Central memory CD8-positive, alpha-beta T cell (primary cell): ENCODE measurements around the gene FAM89B.

ENCODE experiments used
- ATAC-seq: fragments of 150-1000 bp; cut with Tn5 transposase; replicated peaks from 2 replicates; pipeline ENCODE4 v1.10.0; 2022; ENCODE audit warnings: mild to moderate bottlenecking, moderate FRiP score, moderate number of reproducible peaks; ENCODE audit not compliant: poor library complexity, severe bottlenecking; ENCODE audit errors: extremely low read depth
- DNase-seq, 2 donors: peaks; one replicate each; pipeline ENCODE4 v3.0.0; 2021; ENCODE audit warnings: low spot score in 2 of 2
- H3K27ac Mint-ChIP-seq: one replicate; pipeline ENCODE4 v1.8.0; 2022; ENCODE audit warnings: low read depth, mild to moderate bottlenecking, moderate library complexity, mixed read lengths
- H3K27me3 Mint-ChIP-seq: one replicate; pipeline ENCODE4 v1.8.0; 2022; ENCODE audit warnings: mixed read lengths
- H3K36me3 Mint-ChIP-seq: one replicate; pipeline ENCODE4 v1.8.0; 2022; ENCODE audit warnings: mild to moderate bottlenecking, moderate library complexity, mixed read lengths; ENCODE audit not compliant: insufficient read depth
- H3K4me1 Mint-ChIP-seq: one replicate; pipeline ENCODE4 v1.8.0; 2022; ENCODE audit warnings: mixed read lengths
- H3K4me3 Mint-ChIP-seq: one replicate; pipeline ENCODE4 v1.8.0; 2022; ENCODE audit warnings: mild to moderate bottlenecking, moderate library complexity, mixed read lengths
- H3K9me3 Mint-ChIP-seq: one replicate; pipeline ENCODE4 v1.8.0; 2022; ENCODE audit warnings: mixed read lengths

Gene FAM89B

GRCh38 chr11:65595543-65596281, 23.4 kb downstream of the FAM89B start, which contains the start of gene KCNK7:
KCNK7 (minus strand) TSS chr11:65595800; CDS start chr11:65595772, 28 bp downstream.
- peaks cover 12% of the 10 kb centered on the region for H3K4me1 Mint-ChIP-seq
- no peak for DNase-seq
- H3K27me3 Mint-ChIP-seq = no peaks in the 10 kb centered on the region
- ATAC-seq = peak; percentile 28
- peak within 1 kb of the TSS; percentile 56 for H3K27ac Mint-ChIP-seq
- no peak within 1 kb of the TSS for H3K4me3 Mint-ChIP-seq
- H3K36me3 Mint-ChIP-seq = peaks cover 17% of the 10 kb centered on the region
- no peaks in the 10 kb centered on the region for H3K9me3 Mint-ChIP-seq

DNA sequence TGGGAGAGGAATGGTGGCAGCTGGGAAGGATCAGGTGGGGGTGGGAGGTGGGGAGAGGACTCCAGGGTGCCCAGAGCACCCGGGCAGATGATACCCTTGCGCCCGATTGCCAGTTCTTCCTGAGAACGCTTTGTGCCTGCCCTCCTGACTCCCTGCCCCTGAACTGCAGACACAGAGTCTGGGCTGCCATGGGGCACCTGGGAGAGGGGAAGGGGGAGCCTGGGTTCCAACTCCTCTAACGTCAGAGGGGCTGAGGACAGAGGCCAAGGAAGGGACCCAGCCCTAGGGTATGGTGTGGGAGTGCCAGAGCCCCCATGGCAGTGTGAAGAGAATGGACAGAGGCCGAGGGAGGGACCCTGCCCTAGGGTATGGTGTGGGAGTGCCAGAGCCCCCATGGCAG, 24.2 kb downstream of the FAM89B start:
- Mint-ChIP-seq H3K4me3 (no peak overlapping the region), H3K9me3 (no peaks in the 10 kb centered on the region), H3K4me1 (peaks cover 12% of the 10 kb centered on the region), H3K27ac (peak overlapping the region; percentile 56), H3K27me3 (no peaks in the 10 kb centered on the region), H3K36me3 (peaks cover 17% of the 10 kb centered on the region)
- no peak for ATAC-seq
- DNase-seq = no peak

DNA sequence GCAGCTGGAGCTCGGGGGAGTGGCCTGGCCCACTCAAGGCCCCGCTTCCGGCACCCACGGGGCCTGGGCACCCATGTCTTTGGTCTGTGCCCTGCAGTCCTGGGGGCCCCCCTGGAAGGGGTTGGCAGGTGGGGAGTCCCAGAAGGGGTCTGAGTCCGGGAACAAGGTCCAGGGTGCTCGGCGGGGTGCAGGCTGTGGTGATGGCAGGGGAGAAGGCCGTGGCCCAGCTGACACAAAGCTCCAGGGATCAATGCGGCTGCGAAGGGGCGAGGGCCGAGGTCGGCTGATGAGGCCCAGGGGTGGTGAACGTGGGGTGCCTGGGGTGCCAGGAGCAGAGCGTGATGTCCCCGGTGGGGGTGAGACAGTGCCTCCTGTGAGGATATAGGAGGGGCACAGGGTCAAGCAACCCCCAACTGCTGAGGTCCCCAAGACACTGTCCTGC, 25.9 kb downstream of the FAM89B start:
- Mint-ChIP-seq H3K9me3 (no peaks in the 10 kb centered on the region), H3K27ac (no peak overlapping the region), H3K4me1 (peaks cover 13% of the 10 kb centered on the region), H3K36me3 (peaks cover 14% of the 10 kb centered on the region), H3K27me3 (no peaks in the 10 kb centered on the region), H3K4me3 (no peak overlapping the region)
- DNase-seq (no peak), ATAC-seq (no peak)

DNA sequence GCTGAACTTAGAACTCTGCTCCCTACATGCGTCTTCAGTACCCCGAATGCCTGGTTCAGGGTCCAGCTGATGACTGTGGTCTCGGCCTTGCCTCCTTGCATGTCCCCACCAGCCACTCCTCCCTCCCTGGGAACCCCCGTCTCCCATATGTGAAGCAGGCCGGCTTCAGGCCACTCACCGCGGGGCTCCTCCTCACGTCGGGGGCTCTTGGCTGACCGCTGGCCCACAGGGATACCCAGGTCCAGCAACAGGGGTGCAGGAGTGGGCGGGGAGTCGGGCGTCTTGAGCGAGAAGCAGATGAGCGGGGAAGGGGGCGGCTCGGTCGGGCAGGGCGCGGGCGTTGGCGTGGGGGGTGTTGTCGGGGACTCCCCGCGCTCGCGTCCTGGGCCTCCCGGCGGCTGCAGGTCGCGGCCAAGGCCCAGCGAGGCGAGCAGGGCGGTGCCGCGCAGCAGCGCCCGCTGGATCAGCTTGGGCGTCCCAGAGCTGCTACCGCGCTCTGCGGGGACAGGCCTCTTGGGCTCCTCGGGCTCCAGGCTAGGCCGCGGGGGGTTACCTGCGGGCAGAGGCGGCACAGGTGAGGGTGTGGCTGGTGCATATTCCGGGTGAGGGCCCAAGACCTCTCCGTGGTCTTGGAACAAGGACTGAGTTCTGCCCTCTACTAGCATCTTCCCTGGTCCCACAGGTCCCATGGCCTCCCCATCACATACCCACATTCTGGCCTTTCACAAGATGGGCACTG, 27.0 kb downstream of the FAM89B start:
- peaks cover 15% of the 10 kb centered on the region for H3K36me3 Mint-ChIP-seq

GRCh38 chr11:65599955-65600246, 27.6 kb downstream of the FAM89B start:
- H3K9me3 Mint-ChIP-seq = no peaks in the 10 kb centered on the region
- H3K27ac Mint-ChIP-seq = no peak overlapping the region
- peaks cover 17% of the 10 kb centered on the region for H3K4me1 Mint-ChIP-seq
- no peak overlapping the region for H3K4me3 Mint-ChIP-seq
- DNase-seq (no peak), ATAC-seq (no peak)
- peaks cover 14% of the 10 kb centered on the region for H3K36me3 Mint-ChIP-seq
- no peaks in the 10 kb centered on the region for H3K27me3 Mint-ChIP-seq

More for the DNA sequence above, 27.0 kb downstream of the FAM89B start:
- Mint-ChIP-seq H3K27me3 (no peaks in the 10 kb centered on the region), H3K4me3 (no peak overlapping the region), H3K9me3 (no peaks in the 10 kb centered on the region), H3K4me1 (peaks cover 19% of the 10 kb centered on the region), H3K27ac (no peak overlapping the region)
- no peak for ATAC-seq
- DNase-seq = no peak

DNA sequence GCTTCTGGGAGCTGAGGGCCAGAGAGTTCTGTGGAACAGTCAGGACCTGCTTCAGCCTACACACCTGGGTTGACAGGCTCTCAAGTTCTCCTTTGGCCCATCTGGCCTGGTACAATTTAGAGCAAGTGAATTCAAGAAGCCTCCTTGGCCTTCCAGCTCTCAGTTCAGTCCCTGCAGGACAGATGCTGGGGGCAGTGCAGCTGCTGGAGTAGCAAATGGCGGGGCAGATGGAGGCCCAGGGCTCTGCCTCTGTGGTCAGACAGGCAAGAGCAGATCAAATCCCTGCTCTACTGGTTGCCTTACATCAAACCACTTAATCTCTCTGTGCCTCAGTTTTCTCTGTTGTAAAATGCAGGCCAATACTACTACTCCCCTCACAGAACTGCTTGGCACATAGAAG, 31.9 kb downstream of the FAM89B start:
- peaks cover 11% of the 10 kb centered on the region for H3K4me1 Mint-ChIP-seq
- H3K27ac Mint-ChIP-seq = no peak overlapping the region
- no peak for ATAC-seq
- no peak for DNase-seq
- H3K36me3 Mint-ChIP-seq = peaks cover 12% of the 10 kb centered on the region
- no peaks in the 10 kb centered on the region for H3K27me3 Mint-ChIP-seq
- no peak overlapping the region for H3K4me3 Mint-ChIP-seq
- H3K9me3 Mint-ChIP-seq = no peaks in the 10 kb centered on the region

DNA sequence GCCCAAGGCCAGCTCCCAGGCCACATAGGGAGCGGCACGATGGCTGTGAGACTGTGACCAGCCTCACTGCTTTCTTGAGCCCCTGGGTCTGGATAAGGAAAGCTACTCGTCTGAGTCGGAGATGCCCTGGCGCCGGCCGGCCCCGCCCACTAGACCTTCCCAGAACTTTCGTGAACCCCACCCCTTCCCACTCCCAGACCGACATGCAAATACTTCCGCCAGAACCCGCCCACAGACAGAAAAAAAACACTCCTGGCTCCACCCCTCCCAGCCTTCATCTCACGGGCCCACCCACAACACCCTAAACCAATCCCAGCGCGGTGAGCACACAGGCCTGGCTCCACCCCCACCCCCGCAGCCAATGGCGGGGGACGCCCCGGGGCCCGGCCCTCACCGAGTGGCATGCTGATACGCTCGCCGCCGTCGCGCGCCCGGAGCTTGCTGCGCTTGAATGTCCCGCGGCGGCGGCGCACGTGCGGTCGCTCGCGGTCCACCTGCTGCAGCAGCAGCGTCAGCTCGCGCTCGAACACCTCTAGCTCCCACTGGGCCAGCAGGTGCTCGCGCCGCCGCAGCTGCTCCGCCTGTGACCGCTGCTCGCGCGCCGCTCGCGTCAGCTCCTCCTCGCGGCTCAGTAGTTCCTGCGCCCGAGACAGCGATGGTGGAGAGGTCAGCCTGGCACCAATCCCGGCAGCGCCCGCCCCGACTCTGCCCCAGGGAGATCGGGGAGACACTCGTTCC, 34.7 kb downstream of the FAM89B start:
- Mint-ChIP-seq H3K4me1 (peaks cover 30% of the 10 kb centered on the region), H3K36me3 (peaks cover 16% of the 10 kb centered on the region), H3K27ac (no peak overlapping the region), H3K27me3 (no peaks in the 10 kb centered on the region), H3K4me3 (no peak overlapping the region), H3K9me3 (no peaks in the 10 kb centered on the region)
- ATAC-seq (no peak), DNase-seq (no peak)

- Mint-ChIP-seq H3K4me1 (peaks cover 37% of the 10 kb centered on the region), H3K27me3 (no peaks in the 10 kb centered on the region), H3K9me3 (no peaks in the 10 kb centered on the region), H3K36me3 (peaks cover 14% of the 10 kb centered on the region), H3K4me3 (no peak overlapping the region), H3K27ac (no peak overlapping the region)
- ATAC-seq = no peak
- no peak for DNase-seq
Observed at GRCh38 chr11:65607614-65608426, 35.5 kb downstream of the FAM89B start.

- Mint-ChIP-seq H3K9me3 (no peaks in the 10 kb centered on the region), H3K27ac (peak overlapping the region; percentile 33), H3K4me3 (peak overlapping the region; percentile 44), H3K4me1 (peaks cover 36% of the 10 kb centered on the region), H3K27me3 (no peaks in the 10 kb centered on the region), H3K36me3 (peaks cover 13% of the 10 kb centered on the region)
- ATAC-seq (no peak), DNase-seq (no peak)
Observed at GRCh38 chr11:65609229-65609628, 36.9 kb downstream of the FAM89B start.

GRCh38 chr11:65609665-65610064, 37.3 kb downstream of the FAM89B start:
- Mint-ChIP-seq H3K4me3 (peak overlapping the region; percentile 44), H3K4me1 (peaks cover 36% of the 10 kb centered on the region), H3K27me3 (no peaks in the 10 kb centered on the region), H3K27ac (peak overlapping the region; percentile 87), H3K9me3 (no peaks in the 10 kb centered on the region), H3K36me3 (peaks cover 13% of the 10 kb centered on the region)
- no peak for DNase-seq
- no peak for ATAC-seq

DNA sequence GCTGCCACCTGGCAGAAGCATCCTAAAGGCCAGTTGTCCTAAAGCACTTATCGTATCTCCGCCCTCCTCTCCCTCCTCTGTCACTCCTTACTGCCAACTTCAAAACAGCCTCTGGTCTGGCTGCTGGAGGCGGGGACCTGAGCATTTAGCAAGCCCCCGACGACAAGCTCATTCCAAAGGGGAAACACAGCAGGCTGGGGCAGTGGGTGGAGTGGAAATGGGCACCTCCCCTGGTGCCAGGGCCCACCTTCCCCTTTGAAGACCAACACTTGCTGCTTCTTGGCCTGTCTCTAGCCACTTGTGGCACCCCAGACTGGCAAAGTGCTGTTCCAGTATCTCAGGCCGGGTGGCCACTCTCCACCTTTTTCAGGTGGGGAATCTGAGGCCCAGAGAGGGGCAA, 38.1 kb downstream of the FAM89B start:
- Mint-ChIP-seq H3K4me3 (peak overlapping the region; percentile 38), H3K27ac (peak overlapping the region; percentile 87), H3K9me3 (no peaks in the 10 kb centered on the region), H3K36me3 (peaks cover 19% of the 10 kb centered on the region), H3K27me3 (no peaks in the 10 kb centered on the region), H3K4me1 (peaks cover 36% of the 10 kb centered on the region)
- DNase-seq = no peak
- ATAC-seq = no peak
